RPMI8226 (cell line): ENCODE results near the gene CDC42EP5.
"Not testable (repeated sequence)": the region's sequence is repeated elsewhere in the genome, so short reads cannot be mapped to it uniquely, and the experiment has no call there.

ENCODE experiments used
- DNase-seq: peaks from one replicate; pipeline ENCODE4 v3.0.0-alpha.2; 2015

The CDC42EP5 gene

DNA sequence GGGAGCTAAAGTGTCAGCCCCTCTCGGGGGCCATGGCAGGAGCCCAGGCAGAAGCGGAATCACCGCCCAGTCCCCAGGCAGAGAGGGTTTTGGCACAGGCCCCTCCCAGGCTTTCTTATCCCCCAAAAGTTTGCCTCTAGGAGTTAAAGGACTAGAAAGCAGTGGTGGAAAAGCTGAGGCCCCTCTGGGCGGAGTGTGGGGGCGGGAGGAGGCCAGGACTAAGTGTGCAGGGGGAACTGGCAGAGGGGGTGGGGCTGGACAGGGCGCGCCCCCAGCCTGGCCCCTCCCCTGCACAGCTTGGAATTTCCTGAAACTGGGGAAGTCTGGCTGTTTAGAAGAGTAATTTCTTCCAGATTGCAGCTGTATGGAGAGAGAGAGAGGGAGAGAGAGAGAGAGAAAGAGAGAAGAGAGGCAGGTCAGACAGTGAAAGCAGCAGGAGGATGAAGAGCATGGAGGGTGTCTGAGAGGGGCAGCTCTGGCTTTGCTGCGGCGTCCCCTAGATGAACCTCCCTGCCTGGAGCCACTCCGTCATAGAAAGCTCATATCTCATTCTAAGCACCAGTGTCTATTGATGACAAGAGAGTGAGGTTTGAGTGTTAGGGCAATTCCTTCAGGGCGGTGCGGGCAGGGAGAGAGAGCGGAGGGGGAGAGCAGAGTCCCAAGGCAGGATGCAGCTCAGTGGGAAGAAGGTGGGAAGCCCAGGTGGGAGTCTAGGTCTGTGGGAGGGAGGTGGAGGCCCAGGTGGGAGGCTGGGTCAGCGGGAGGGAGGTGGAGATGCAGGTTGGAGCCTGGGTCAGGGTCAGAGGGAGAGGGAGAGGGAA, at the start of gene CDC42EP5:
CDC42EP5 (minus strand) TSS at position 226 of the 821 bp plus-strand sequence. CDS start 7,749 bp downstream, outside the sequence.
- peak; percentile 26 for DNase-seq

- no peak for DNase-seq
Measured at GRCh38 chr19:54521860-54522513, 48.9 kb upstream of the CDC42EP5 start.

DNA sequence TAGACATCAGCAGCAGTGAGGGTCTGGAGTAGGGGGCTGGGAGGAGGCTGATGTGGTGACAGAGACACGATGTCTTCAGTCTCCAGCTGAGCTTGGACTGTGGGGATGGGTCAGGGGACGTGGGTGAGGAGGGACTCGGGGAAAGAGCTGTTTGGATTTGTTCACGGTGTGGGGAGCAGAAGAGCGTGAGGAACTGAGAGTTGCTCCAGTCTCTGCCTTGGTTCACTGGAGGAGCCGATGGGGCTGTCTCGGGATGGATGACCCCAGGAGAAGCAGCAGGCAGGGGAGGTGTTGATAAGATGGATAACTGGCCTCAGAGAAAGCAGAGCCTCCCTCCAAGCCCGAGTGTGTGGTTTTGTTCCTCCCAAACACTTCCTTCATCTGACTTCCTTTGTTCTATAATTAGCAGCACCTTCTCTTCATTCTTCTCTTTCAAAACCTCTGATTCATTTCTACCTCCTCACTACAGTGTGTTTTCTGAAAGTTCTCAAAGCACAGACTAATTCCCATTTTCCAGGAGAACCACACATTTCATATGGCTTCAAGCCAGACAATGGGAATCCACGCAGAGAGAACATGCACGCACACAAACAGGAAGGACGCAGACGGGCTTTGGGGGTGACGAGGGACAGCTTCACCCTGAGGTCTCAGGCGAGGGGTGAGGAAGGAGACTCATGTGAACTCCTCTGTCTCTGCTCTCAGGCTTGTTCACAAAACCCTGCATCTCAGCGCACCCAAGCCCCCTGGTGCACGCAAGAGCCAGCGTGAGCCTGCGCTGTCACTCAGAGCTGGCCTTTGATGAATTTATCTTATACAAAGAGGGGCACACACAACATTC, 48.1 kb upstream of the CDC42EP5 start:
- DNase-seq: no peak

- DNase-seq: no peak
Measured at GRCh38 chr19:54518844-54519243, 45.7 kb upstream of the CDC42EP5 start.

- peak; percentile 79 for DNase-seq
Measured at GRCh38 chr19:54517483-54517882, 44.4 kb upstream of the CDC42EP5 start.

DNA sequence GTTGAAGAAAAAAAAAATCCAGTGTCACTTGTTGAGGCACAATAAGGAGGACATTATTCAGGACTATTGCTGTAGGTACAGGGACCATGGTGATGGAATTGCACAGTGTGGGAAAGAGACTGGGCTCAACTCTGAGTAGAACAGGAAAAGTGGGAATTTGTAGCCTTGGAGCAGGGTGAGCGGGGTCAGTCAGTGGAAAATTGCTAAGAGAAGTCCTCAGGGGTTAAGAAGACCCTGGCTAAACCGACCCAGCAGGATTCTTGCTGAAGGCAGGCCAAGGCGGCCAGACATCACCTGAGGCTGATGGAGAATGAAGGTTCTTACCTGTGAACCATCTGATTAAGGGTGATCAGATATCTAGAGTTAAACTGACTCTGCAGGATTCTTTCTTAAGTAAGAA, 42.1 kb upstream of the CDC42EP5 start:
- DNase-seq: no peak

DNA sequence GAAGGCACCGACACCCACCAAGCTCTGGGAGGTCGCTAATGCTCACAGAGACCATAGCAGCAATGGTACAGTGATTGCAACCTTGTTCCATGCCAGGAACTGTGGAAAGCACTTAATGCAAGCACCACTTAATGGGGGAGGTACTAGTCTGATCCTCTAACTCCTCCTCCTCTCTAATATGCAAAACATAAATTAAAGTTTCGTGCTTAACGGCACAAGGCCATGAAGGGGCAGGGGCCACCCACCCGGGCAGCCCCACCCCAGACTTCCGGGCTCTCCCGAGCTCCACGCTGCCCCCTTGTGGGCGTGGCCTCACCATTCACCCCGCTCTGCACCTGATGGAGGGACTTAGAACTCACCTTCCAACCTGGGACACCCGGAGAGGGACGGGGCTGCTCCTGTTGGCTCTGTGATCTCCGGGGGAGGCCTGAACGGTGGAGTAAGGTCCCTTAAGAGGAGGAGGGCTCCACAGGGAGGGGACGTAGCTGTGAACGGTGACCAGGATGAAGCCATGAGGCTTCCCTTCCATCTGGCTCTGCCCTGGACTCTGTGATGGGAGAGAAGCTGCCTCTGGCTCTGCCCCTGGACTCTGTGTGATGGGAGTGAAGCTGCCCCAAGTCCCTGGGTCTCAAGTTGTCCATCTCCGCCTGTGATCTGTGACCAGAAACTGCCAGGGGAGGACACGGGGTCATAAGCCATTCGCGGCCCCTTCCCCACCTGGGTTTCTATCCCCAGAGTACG, 36.3 kb upstream of the CDC42EP5 start:
- DNase-seq: not testable (repeated sequence)

DNA sequence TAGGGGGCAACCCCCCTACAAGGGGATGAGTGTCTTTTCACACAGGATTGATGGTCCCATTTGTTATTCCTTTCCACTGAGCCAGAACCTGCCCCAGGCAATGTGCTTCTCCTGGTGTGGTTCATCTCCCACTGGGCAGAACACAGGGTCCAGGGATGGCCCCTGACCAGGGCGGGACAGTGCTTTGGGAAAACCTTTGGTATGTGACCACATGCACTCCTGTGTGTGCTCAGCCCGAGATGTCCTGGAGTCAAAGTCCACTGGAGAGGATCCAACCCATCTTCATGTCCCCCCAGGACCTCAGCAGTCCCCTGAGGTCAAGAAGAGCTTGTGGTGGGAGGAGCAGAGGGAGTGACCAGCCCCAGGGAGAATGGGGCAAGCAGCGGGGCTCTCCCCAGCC, 35.4 kb upstream of the CDC42EP5 start:
- DNase-seq: not testable (repeated sequence)

- no peak for DNase-seq
Measured at GRCh38 chr19:54507824-54508223, 34.7 kb upstream of the CDC42EP5 start.

DNA sequence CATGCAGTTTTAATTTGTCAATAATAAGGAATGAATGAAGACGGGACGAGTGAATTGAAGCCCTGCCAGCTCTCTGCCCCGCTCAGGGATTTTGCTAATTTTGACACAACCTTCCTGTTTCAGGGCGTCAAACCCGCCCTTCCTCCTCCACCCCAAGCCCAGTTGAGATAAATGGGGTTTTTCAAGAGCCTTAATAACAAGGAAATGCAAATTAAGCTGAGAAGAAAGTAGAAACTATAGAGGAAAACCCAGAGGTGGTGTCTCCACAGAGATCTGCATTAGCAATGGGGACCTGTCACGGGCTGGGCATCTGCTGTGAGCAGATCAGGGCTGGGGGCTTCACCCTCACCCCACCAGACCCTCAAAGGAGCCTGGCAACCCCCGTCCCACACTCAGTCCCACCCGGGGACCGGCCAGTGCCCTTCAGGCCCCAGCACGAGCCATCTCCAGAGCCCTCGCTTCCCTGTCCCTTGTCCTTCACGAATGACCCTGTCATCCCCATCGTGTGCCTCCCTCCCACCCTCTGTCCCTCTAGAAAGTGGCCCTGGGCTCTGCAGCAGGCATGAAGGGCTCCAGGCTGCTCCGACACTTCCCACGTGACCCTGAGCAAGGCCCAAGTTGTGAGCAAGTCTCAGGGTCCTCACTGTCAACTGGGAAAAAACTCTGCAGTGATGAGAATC, 34.1 kb upstream of the CDC42EP5 start:
- not testable (repeated sequence) for DNase-seq

GRCh38 chr19:54506079-54506478, 33.0 kb upstream of the CDC42EP5 start:
- DNase-seq: no peak

GRCh38 chr19:54505542-54505941, 32.4 kb upstream of the CDC42EP5 start:
- DNase-seq: not testable (repeated sequence)

- DNase-seq: no peak
Measured at GRCh38 chr19:54502518-54503048, 29.5 kb upstream of the CDC42EP5 start, which contains the start of gene LAIR2. LAIR2 (plus strand) TSS chr19:54502831; CDS start chr19:54502919, 88 bp downstream.

DNA sequence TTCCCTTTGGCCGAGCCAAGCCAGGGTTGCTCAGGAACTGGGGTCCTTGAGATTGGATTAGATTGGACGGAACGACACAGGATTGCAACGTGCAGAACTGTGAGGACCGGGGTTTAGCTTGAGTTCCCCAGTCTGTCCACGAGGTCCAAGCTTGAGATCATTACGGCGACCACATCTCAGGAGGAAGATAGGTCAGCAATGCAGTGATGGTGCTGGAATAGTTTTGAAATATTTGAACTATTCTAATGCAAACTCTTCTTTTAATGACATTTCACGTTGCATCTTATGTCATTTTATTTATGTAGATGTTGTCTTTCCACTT, 25.3 kb upstream of the CDC42EP5 start:
- DNase-seq: not testable (repeated sequence)

- DNase-seq: peak; percentile 40
Measured at GRCh38 chr19:54497747-54498450, 24.8 kb upstream of the CDC42EP5 start.

GRCh38 chr19:54495284-54495683, 22.2 kb upstream of the CDC42EP5 start:
- not testable (repeated sequence) for DNase-seq

- DNase-seq: no peak
Measured at GRCh38 chr19:54493967-54494585, 21.0 kb upstream of the CDC42EP5 start.

DNA sequence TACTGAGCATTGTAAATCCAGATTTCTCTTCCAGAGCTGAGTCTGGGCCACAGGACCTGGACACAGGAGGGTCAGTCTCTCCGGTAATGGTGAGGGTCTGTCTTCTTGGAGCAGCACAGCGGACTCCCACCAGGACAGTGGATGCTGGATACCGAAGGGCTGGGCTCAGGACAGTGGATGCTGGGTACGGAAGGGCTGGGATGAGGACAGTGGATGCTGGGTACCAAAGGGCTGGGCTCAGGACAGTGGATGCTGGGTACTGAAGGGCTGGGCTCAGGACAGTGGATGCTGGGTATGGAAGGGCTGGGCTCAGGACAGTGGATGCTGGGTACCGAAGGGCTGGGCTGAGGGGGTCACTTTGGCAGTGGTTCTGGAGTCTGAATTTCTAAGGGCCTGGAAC, 20.0 kb upstream of the CDC42EP5 start:
- DNase-seq: not testable (repeated sequence)

- DNase-seq: no peak
Measured at GRCh38 chr19:54492568-54492967, 19.5 kb upstream of the CDC42EP5 start.

DNA sequence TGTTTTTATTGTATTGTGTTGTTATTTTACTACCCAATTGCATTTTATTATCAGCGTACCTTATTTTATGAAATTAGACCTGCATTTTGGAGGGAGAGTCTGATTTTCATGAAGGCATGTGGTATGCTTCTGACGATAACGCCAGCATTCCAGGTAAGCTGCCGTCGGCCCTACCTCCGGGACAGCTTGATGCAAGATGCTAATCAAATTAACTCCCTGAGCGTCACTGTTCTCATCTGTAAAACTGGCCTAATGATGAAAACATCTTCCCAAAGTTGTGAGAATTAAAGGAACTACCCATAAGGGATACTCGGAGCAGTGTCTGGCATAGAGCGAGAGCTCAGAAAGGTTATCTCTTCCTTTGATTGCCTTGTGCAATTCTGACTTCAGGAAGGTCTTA, 16.7 kb upstream of the CDC42EP5 start:
- DNase-seq: no peak

DNA sequence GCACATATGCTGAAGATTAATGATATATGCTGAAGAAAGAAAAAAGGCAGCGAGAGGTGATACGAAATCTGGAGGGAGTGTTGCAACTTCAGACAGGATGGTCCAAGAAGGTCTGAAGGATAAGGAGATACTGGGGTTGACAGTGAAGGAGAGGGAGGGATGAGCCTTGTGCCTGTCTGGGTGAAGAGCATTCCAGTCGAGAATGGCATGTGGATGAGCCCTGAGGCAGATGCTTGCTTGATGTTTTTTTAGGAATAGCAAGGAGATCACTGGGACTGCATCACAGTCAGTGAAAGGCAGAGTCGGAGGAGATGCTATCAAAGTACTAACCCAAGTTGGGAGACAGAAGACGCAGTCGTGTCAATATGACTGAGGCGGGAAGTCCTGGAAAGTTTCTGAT, 16.2 kb upstream of the CDC42EP5 start:
- no peak for DNase-seq
